GM23248 (cell line): Measurements from ENCODE around the gene GALNT13.

Experiments
- EZH2 ChIP-seq: fragments of 200-600 bp; sonication (generic); IDR thresholded peaks from 2 replicates; pipeline ENCODE4 v1.6.1; 2018; ENCODE audit warnings: antibody characterized with exemption, mild to moderate bottlenecking; ENCODE audit not compliant: insufficient read depth, poor library complexity, severe bottlenecking
- EZH2phosphoT487 ChIP-seq: fragments of 200-600 bp; sonication (generic); IDR thresholded peaks from 2 replicates; pipeline ENCODE4 v1.6.1; 2018; ENCODE audit warnings: antibody characterized with exemption, moderate library complexity, mild to moderate bottlenecking, low read depth; ENCODE audit not compliant: insufficient read depth

DNA sequence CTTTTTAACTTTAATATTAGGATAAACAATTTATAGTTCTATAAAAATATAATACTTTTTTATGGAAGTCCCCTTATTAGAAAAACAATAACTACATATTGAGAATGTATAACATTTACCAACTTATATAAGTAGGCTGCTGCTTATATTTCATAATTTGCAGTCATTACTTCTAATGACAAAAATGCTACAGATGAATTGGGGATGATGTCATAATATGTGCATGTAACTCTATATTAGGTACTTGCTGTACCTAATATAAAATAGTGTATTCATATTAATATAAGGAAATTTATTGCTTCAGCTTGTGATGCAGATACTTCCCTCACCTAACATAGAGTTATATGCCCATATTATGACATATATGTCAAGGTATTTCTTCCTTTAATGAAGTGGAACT is 100.7 kb downstream of the GALNT13 start:
- TF ChIP-seq EZH2 (no peak), EZH2phosphoT487 (no peak)
